SHP77 (cell line): Measurements from ENCODE around the gene ST6GALNAC6.
"Not testable (repeated sequence)": the region's sequence is repeated elsewhere in the genome, so short reads cannot be mapped to it uniquely, and the experiment has no call there.

Source experiments
- DNase-seq, 2 experiments: peaks; one replicate each; lab custom pipeline; 2025; lab: John Stamatoyannopoulos, UW

ST6GALNAC6 gene

GRCh38 chr9:127893392-127893791 lies 6.0 kb downstream of the ST6GALNAC6 start:
- DNase-seq: no peak

GRCh38 chr9:127892831-127893230 lies 6.6 kb downstream of the ST6GALNAC6 start:
- no peak for DNase-seq

GRCh38 chr9:127890053-127890452 lies 9.3 kb downstream of the ST6GALNAC6 start:
- DNase-seq: no peak

- DNase-seq: no peak
Measured at GRCh38 chr9:127887792-127888191, 11.6 kb downstream of the ST6GALNAC6 start.

- DNase-seq: no peak
Measured at GRCh38 chr9:127886401-127886972, 12.9 kb downstream of the ST6GALNAC6 start.

DNA sequence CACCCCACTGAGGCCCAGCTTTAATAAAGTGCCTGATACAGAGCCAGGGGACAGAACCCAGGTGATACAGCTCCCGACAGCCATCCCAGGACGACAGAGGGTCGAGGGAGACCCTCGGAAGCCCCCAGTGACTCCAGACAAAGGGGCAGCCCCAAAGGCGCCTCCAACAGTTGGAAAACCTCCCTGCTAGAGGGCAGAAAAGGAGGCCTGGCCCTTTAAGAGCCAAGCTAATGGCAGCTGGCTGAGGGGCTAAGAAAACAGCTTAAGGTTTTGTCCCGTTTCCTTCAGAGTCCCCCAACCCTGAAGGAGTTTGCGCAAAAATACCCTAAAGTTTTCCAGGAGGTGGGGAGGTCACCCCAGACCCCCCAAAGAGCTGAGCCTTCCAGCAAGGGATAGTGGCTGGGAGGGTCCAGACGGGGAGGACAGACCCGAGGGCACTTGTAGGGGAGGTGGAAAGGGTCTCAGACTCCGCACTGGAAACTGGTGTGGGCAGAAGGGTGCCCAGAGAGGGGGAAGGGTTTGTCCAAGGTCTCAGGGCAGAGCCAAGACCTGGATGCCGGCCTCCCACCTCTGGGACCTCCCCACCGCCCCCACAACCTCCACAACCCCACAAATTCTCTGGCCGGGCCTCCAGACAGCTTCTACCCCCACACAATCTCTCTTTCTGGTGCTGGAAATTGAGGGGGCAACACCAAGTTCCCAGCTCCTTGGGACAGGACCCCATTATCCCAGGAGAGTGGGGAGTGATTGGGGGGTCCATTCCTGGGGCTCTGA lies 13.7 kb downstream of the ST6GALNAC6 start:
- DNase-seq: no peak

DNA sequence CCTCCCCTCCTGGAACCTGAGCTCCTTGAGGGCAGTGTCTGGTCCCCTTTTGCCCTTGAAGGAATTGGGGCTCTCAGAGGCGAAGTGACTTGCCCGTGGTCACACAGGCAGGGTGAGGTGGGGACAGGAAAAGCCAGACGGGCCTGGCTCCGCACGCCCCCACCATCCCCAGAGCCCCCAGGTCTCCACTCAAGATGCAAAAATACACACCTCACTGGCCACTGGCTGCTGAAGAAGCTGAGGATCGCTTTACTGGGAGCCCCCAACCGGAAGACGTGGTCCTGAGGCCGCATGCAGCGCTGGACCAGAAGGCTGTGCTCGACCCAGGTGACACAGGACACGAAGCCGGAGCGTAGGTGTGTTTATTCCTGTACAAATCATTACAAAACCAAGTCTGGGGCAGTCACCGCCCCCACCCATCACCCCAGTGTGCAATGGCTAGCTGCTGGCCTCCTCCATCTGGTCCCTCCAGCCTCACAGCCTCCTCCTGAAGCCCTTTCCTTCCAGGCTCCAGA lies 14.4 kb downstream of the ST6GALNAC6 start:
- no peak for DNase-seq

- DNase-seq: peak; percentile 48 to 65
Measured at GRCh38 chr9:127884427-127884911, 14.9 kb downstream of the ST6GALNAC6 start.

GRCh38 chr9:127883959-127884358 lies 15.4 kb downstream of the ST6GALNAC6 start:
- no peak for DNase-seq

- not testable (repeated sequence) for DNase-seq
Measured at GRCh38 chr9:127881715-127882114, 17.7 kb downstream of the ST6GALNAC6 start.

DNA sequence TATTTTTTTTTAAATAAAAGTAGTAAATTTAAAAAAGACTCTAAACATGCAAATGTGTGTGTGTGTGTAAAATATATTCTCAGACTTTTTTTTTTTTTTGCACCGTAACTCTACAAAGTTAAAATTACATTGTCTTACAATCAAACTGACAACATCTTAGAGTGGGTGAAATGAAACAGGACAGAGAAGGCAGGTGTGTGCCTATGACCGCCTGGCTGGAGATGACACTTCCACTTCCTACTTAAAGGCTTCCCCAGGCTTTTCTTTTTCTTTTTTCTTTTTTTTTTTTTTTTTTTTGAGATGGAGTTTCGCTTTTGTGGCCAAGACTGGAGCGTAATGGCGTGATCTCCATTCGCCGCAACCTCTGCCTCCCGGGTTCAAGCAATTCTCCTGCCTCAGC lies 19.3 kb downstream of the ST6GALNAC6 start:
- DNase-seq: no peak

DNA sequence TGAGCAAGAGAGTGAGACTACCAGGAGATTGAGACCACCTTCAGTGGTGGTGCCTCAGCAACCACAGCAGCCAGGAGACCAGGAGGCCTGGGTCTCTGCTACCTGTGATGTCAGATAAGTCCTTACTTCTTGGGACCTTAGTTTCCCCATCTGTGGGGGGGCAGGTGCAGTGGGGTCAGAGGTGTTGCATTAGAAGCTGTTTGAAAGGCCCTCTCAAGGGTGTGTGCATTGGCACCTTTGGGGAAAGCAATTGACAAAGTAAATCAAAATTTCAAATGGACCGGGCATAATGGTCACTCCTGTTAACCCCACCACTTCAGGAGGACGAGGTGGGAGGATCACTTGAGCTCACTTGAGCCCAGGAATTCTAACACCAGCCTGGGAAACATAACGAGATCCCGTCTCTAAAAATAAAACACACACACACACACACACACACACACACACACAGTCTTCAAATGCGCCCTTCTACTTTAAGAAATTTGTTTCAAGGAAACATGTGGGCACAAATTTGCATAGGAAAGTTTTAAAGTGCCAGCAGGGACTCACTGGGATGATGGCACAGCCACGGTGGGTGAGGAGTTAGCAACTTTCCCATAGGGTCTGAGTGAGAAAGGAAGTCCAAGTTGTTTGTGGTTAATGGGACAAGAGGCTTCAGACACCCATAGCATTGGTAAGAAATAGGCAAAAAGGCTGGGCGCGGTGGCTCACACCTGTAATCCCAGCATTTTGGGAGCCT lies 20.6 kb downstream of the ST6GALNAC6 start:
- DNase-seq: no peak

GRCh38 chr9:127878001-127878651 lies 21.3 kb downstream of the ST6GALNAC6 start:
- DNase-seq: peak in 1 of 2 experiments; percentile 31

DNA sequence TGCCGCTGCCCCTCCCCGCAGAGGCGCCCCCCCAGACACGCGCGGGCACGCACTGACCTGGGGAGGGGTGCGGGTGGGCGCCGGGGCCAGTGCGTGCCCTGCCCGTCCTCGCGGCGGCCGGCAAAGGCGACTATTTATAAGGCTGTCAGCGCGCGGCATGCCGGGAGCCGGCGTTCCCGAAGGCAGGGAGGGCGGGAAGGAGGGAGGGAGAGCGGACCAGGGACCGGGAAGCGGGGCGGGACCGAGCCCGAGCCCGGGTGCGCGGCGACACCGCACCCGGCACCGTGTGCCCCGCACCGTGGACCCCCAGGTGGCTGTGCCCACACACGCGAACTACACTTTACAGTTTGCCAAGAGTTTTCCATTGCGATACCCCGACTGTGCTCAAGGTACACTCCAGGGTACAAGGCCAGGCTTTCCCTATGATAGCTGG lies 21.8 kb downstream of the ST6GALNAC6 start, which contains the start of gene AK1:
TSS of gene AK1 (minus strand) at position 110 of the 433 bp plus-strand sequence. CDS start 3,058 bp downstream, outside the sequence.
- DNase-seq: peak; percentile 48 to 74

GRCh38 chr9:127876764-127877562 lies 22.4 kb downstream of the ST6GALNAC6 start:
- DNase-seq: no peak

- DNase-seq: no peak
Measured at GRCh38 chr9:127876026-127876763, 23.2 kb downstream of the ST6GALNAC6 start.

- no peak for DNase-seq
Measured at GRCh38 chr9:127875306-127875966, 24.0 kb downstream of the ST6GALNAC6 start.

DNA sequence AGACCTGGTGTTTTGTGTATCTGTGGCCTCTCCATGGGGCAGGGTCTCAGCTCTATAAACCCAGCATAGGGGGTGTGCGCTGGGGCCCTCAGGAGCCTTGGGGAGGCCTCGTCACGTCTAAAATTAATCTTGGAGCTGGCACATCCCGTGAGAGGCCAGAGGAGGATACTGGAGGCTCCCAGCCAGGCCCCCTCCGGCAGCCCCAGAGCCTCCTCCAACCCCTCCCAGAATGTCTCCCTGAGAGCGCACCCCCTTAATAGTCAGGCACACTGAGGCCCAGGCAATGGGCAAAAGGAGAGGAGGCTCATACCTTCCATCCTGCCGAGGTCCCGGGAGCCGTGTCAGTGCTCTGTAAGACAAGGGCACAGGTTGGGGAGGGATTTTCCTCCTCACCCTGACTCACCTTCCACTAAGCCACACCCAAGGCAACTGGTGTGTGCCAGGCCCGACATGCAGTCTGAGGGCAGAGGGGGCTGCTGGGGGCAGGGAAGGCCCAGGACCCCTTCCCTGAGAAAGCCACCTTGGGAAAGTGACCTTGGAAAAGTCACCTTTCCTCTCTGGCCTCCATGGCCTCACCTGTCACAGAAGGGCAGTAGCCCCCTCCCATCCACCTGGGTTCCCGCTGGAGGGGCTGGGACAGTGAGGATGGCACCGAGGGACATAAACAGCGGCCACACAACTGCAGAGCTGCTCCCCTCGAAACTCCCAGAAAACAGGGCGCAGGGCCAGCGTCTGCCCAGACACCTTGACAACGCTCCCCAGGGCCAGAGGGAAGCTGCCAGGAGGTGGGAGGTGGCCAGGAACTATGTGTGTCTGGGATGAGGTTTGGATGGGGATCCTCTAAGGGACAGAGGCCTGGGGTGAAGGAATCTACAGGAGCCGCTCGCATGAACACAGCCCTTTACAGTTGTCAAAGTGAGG lies 24.8 kb downstream of the ST6GALNAC6 start:
- DNase-seq: no peak

- DNase-seq: no peak
Measured at GRCh38 chr9:127873886-127874285, 25.5 kb downstream of the ST6GALNAC6 start.
